Tibial nerve (tissue), 4 donors: ENCODE data around the gene NCAN.
A peak's percentile ranks its signal among the peaks of the same experiment; 100 is the strongest.

Source experiments
- CTCF ChIP-seq, 5 experiments: fragments of 200-600 bp in 3 of 5; fragments of 450-650 bp in 2 of 5; sonication (generic) in 3 of 5; IDR thresholded peaks; one replicate each; pipeline ENCODE4 v1.5.1; 2016 to 2019; ENCODE audit warnings: antibody characterized with exemption in 5 of 5, mild to moderate bottlenecking in 3 of 5, moderate library complexity in 2 of 5
- EP300 ChIP-seq, 2 donors: sonication (generic); formaldehyde crosslinking; IDR thresholded peaks; one replicate each; pipeline ENCODE4 v1.6.1; 2017; ENCODE audit warnings: antibody characterized with exemption in 2 of 2, mild to moderate bottlenecking in 1 of 2
- POLR2A ChIP-seq, 2 donors: fragments of 450-650 bp; IDR thresholded peaks; one replicate each; pipeline ENCODE4 v1.6.1; 2017; ENCODE audit warnings: antibody characterized with exemption in 2 of 2, mild to moderate bottlenecking in 2 of 2, moderate library complexity in 2 of 2

GRCh38 chr19:19203012-19203856, 8.5 kb upstream of the NCAN start, which contains the start of gene NR2C2AP:
- peak in 2 of 5 experiments; percentile 10 to 54 for TF ChIP-seq CTCF (IDR thresholded peaks at IDR 0.05)
- TF ChIP-seq POLR2A (IDR thresholded peaks at IDR 0.05), result no peak
- TF ChIP-seq EP300 (IDR thresholded peaks at IDR 0.05), result peak; percentile 53 to 78
